Common myeloid progenitor, CD34-positive (primary cell): ENCODE measurements around the gene MCC.

Experiments used
- CTCF ChIA-PET: fragments of 350-600 bp; sonication (Branson Sonifier 250); formaldehyde crosslinking; loops from one replicate; lab custom pipeline; 2021; ENCODE audit warnings: antibody characterized with exemption; lab: Charles Lee
- POLR2A ChIA-PET: fragments of 350-600 bp; sonication (Branson Sonifier 250); formaldehyde crosslinking; loops from one replicate; lab custom pipeline; 2021; ENCODE audit warnings: antibody characterized with exemption; lab: Charles Lee
- DNase-seq, 3 donors: peaks; one replicate each; pipeline versions ENCODE4 v3.0.0 to v3.0.0-alpha.2; 2013
- H3K27ac ChIP-seq, 2 experiments: 1 replicate in 1 of 2; 2 replicates in 1 of 2; pipeline ENCODE4 v1.7.0; 2013; ENCODE audit warnings: inconsistent platforms in 2 of 2, low read length in 2 of 2, mild to moderate bottlenecking in 2 of 2, low read depth in 1 of 2, moderate library complexity in 1 of 2; ENCODE audit not compliant: severe bottlenecking in 2 of 2, insufficient read depth in 1 of 2, poor library complexity in 1 of 2
- H3K27me3 ChIP-seq, 5 experiments: replicated peaks in 2 of 5; 1 replicate in 3 of 5; 2 replicates in 2 of 5; pipeline versions ENCODE4 v1.6.1 to v1.7.0; 2013; ENCODE audit warnings: low read length in 4 of 5, mild to moderate bottlenecking in 2 of 5, moderate library complexity in 2 of 5, inconsistent platforms in 1 of 5; ENCODE audit not compliant: insufficient read depth in 5 of 5, control insufficient read depth in 4 of 5
- H3K36me3 ChIP-seq, 4 experiments: 1 replicate in 2 of 4; 2 replicates in 2 of 4; pipeline versions ENCODE4 v1.6.1 to v1.7.0; 2013; ENCODE audit warnings: low read length in 3 of 4, control low read depth in 1 of 4, mild to moderate bottlenecking in 1 of 4; ENCODE audit not compliant: control insufficient read depth in 4 of 4, insufficient read depth in 4 of 4
- H3K4me1 ChIP-seq, 4 experiments: 1 replicate in 3 of 4; 2 replicates in 1 of 4; pipeline versions ENCODE4 v1.6.1 to v1.7.1; 2013; ENCODE audit warnings: low read length in 3 of 4, mild to moderate bottlenecking in 3 of 4, control low read depth in 1 of 4, inconsistent platforms in 1 of 4, moderate library complexity in 1 of 4; ENCODE audit not compliant: control insufficient read depth in 4 of 4, insufficient read depth in 4 of 4; ENCODE audit errors: control extremely low read depth in 1 of 4
- H3K4me3 ChIP-seq, 7 experiments: 1 replicate in 4 of 7; 2 replicates in 3 of 7; pipeline versions ENCODE4 v1.5.1 to v1.7.0; 2013; ENCODE audit warnings: mild to moderate bottlenecking in 7 of 7, low read length in 6 of 7, moderate library complexity in 6 of 7, inconsistent platforms in 2 of 7, low read depth in 2 of 7, control low read depth in 1 of 7; ENCODE audit not compliant: insufficient read depth in 4 of 7, control insufficient read depth in 1 of 7; ENCODE audit errors: extremely low read depth in 1 of 7
- H3K9me3 ChIP-seq, 5 experiments: 1 replicate in 4 of 5; 2 replicates in 1 of 5; pipeline versions ENCODE4 v1.6.1 to v1.7.1; 2013; ENCODE audit warnings: low read length in 4 of 5, mild to moderate bottlenecking in 2 of 5, inconsistent platforms in 1 of 5, low read depth in 1 of 5, moderate library complexity in 1 of 5; ENCODE audit not compliant: control insufficient read depth in 4 of 5, insufficient read depth in 2 of 5; ENCODE audit errors: control extremely low read depth in 1 of 5
- WGBS: methylation state at CpG from one replicate; pipeline ENCODE4 v1.1.5; 2013; ENCODE audit not compliant: insufficient coverage; 5-methylcytosine and 5-hydroxymethylcytosine counted together

Gene MCC

DNA sequence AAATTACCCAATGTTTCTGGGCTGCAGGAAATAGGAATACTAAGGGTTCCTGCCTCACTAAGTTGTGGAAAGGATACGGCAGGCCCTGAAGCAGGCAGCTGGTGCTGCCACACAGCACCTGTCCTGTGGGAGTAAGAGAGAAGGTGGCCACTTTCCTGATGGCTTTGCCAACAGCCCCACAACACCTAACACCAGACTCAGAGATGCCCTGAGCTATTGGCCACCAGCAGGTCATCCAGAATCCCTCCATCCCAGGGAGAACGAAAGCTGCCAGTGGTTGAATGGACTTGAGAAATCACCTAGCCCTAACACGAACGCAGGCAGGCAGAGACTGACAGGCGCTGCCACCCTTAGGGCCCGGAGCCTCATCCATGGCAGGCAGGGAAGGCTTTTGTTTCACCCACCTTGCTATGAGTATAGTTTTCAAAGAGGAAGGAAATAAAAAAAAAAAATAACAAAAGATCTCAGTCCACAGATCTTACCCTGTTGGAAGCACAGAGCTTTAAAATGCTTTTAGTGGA lies 429.5 kb downstream of the MCC start:
- Histone ChIP-seq H3K27me3 (peaks cover 0 to 5% (median 0%) of the 10 kb centered on the region in 5 experiments), H3K9me3 (no peaks in the 10 kb centered on the region), H3K4me3 (no peak overlapping the region), H3K4me1 (peaks cover 0 to 32% (median under 1%) of the 10 kb centered on the region in 4 experiments), H3K27ac (no peak overlapping the region), H3K36me3 (no peaks in the 10 kb centered on the region)
- CTCF ChIA-PET, result interaction anchor here (1.3 kb wide), 1 partner anchor 9 kb away, joined by 4 read pairs; no protein-coding TSS in a partner anchor
- POLR2A ChIA-PET, result no interaction called here
- WGBS, result 100% methylated on average over 1 of the region's 6 CpGs
- DNase-seq, result no peak

DNA sequence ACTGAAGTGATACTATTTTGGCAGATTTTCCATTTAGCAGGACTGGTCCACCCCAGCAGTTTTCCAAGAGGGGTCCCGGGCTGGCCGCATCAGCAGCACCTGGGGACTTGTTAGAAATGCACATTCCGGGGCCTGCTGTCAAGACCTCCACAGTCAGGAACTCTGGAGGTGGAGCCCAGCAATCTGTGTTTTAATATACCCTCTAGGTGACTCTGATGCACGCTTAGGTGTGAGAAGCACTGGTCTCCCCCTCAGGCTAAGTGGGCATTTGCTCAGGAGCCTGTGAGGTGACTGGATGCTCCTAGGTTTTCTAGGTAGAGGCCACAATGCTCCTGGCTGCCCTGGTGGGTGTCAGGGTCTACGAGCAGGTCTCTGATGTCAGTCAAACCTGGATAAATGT lies 430.0 kb downstream of the MCC start:
- Histone ChIP-seq H3K4me1 (peaks cover 0 to 32% (median under 1%) of the 10 kb centered on the region in 4 experiments), H3K27me3 (peaks cover 0 to 5% (median 0%) of the 10 kb centered on the region in 5 experiments), H3K36me3 (no peaks in the 10 kb centered on the region), H3K4me3 (no peak overlapping the region), H3K9me3 (no peaks in the 10 kb centered on the region), H3K27ac (no peak overlapping the region)
- CTCF ChIA-PET, result no interaction called here
- WGBS, result 98% methylated on average over 5 of the region's 5 CpGs
- POLR2A ChIA-PET, result no interaction called here
- no peak for DNase-seq

DNA sequence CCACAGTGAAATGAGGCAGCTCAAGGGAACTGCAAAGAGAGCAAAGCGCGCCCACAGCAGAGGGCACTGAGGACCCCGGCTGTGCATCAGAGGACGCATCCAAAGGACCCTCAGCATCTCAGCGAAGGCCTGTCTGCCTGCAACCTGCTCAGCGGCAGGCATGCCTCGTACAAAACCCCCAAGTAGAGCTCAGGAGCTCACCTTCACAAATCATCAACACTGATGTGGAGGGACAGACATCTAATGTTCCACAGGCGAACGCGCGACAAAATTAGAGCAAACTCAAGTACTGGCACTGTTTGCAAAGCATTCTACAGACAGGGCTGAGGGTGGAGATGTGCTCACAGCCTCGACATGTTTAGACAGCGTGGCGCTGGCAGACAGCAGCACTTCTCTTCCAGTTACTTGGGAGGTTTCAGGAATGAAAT lies 430.7 kb downstream of the MCC start:
- 88% methylated on average over 14 of the region's 14 CpGs for WGBS
- Histone ChIP-seq H3K36me3 (no peaks in the 10 kb centered on the region), H3K4me1 (peaks cover 0 to 29% (median under 1%) of the 10 kb centered on the region in 4 experiments), H3K9me3 (no peaks in the 10 kb centered on the region), H3K27ac (no peak overlapping the region), H3K4me3 (no peak overlapping the region), H3K27me3 (peaks cover 0 to 5% (median 0%) of the 10 kb centered on the region in 5 experiments)
- no peak for DNase-seq
- ChIA-PET POLR2A (no interaction called here), CTCF (no interaction called here)

DNA sequence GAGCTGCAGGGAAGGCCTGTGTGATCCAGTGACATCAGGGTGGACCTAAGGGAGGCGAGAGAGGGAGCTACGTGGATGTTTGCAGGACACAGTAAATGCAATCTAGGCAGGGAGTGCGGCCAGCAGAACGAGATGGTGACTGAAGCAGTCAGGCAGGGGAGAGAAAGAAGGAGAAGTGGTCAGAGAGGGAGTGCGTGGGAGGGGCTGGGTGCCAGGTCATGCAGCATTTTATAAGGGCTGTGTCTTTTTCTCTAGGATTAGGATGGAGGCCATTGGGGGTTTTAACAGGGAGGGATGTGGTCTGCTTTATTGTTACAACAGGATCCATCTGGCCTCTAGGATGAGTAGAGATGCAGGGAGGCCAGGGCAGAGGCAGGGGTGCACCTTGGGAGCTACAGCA lies 431.3 kb downstream of the MCC start:
- H3K27me3 ChIP-seq, result peaks cover 0 to 6% (median 0%) of the 10 kb centered on the region in 5 experiments
- no peaks in the 10 kb centered on the region for H3K36me3 ChIP-seq
- H3K9me3 ChIP-seq, result no peaks in the 10 kb centered on the region
- H3K4me3 ChIP-seq, result no peak overlapping the region
- peaks cover 0 to 25% (median under 1%) of the 10 kb centered on the region in 4 experiments for H3K4me1 ChIP-seq
- DNase-seq, result no peak
- CTCF ChIA-PET, result interaction anchor here (0.7 kb wide), 1 partner anchor 61 kb away, joined by 4 read pairs; no protein-coding TSS in a partner anchor
- no peak overlapping the region for H3K27ac ChIP-seq
- WGBS, result 79% methylated on average over 4 of the region's 5 CpGs
- POLR2A ChIA-PET, result no interaction called here

DNA sequence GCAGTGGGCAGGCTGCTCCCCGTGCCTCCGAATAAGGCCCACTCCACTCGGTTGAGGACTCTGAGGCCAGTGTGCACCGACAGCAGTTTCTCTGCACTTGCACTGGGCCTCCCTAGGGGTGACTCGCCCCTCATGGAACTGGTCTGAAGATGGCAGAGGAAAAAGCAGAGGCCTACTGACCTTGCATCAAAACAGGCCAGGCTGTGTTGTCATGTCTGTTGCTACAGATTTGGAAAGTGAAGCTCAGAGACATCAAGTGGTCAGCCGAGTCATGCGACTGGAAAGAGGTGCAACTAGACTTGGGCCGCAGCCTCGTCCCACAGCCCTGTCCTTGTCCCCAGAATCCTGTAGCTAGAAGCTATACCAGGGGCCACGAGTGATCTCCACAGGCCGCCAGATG lies 433.4 kb downstream of the MCC start:
- POLR2A ChIA-PET, result no interaction called here
- 98% methylated on average over 11 of the region's 11 CpGs for WGBS
- no peaks in the 10 kb centered on the region for H3K36me3 ChIP-seq

DNA sequence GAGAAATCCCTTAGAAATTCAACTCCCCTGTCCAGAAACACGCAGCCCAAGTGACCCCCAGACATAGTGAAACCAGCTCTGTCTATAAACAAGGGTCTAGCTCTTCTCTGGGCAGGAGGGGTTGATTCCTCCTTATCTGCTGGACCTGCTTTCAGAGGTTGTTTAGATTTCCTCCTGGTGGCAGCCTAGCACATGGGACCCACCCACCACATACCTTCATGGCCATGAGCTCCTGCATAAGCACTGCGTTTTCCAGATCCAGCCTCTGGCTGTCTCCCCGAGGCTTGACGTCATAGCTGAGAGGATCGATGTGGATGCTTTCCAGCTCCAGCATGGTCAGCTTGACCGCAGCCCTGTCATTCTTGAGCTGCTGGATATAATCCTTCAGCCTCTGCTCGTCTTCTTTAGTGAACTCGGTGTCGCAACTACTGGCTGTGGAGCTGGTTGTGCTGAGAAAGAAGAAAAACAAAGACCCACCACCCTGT lies 434.7 kb downstream of the MCC start:
- H3K4me1 ChIP-seq, result peaks cover 0 to 14% (median 0%) of the 10 kb centered on the region in 4 experiments
- H3K9me3 ChIP-seq, result no peaks in the 10 kb centered on the region
- peaks cover 0 to 6% (median 0%) of the 10 kb centered on the region in 5 experiments for H3K27me3 ChIP-seq
- no peak overlapping the region for H3K4me3 ChIP-seq
- CTCF ChIA-PET, result interaction anchor here (0.6 kb wide), 1 partner anchor 457 kb away, joined by 3 read pairs; no protein-coding TSS in a partner anchor
- POLR2A ChIA-PET, result no interaction called here
- no peaks in the 10 kb centered on the region for H3K36me3 ChIP-seq
- DNase-seq, result no peak
- 98% methylated on average over 9 of the region's 9 CpGs for WGBS
- no peak overlapping the region for H3K27ac ChIP-seq

More for the DNA sequence above, 433.4 kb downstream of the MCC start:
- Histone ChIP-seq H3K27me3 (peaks cover 0 to 6% (median 0%) of the 10 kb centered on the region in 5 experiments), H3K9me3 (no peaks in the 10 kb centered on the region), H3K4me1 (peaks cover 0 to 27% (median under 1%) of the 10 kb centered on the region in 4 experiments), H3K27ac (no peak overlapping the region), H3K4me3 (no peak overlapping the region)
- CTCF ChIA-PET, result no interaction called here
- DNase-seq, result no peak

DNA sequence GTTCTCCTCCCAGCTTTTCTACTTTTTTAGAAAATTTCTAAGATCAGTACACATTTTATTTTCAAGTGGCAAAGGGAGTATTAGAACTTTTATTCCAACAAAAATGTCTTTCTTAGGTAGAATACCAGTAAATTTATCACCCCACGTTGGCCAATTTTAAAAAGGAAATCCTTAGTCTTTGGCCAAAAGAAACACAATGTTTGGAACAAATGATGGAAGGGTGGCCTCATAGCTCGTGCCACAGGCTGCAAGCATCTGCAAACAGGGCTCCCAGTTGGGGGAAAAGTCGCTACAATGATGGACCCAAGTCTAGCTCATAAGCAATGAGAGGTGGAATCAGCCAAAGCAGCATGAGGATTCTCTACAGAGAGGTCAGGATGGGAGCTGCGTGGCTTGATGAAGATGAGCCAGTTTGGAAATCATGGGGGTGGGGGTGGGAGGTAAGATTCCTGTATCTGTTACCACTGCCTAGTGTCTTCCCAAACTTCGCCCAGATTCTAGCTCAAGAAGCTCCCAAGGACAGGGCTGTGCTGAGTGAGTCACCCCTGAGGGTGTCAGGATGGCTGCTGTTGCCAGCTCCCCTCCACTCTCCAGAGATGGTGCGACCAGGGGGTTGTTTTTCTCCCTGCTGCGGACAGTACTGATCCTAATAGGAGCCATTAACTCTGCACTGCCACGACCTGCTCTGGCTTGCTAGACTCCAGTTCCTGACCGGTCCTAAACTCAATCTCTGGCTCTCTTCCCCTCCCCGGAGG lies 436.0 kb downstream of the MCC start:
- Histone ChIP-seq H3K9me3 (no peaks in the 10 kb centered on the region), H3K27me3 (peaks cover 0 to 6% (median 0%) of the 10 kb centered on the region in 5 experiments), H3K27ac (no peak overlapping the region), H3K4me1 (peaks cover 0 to 19% (median 5%) of the 10 kb centered on the region in 4 experiments), H3K4me3 (no peak overlapping the region), H3K36me3 (no peaks in the 10 kb centered on the region)
- DNase-seq, result no peak
- 92% methylated on average over 9 of the region's 10 CpGs for WGBS
- POLR2A ChIA-PET, result no interaction called here
- CTCF ChIA-PET, result interaction anchor here (0.7 kb wide), 1 partner anchor 12 kb away, joined by 3 read pairs; no protein-coding TSS in a partner anchor
